Measurements from ENCODE around the gene STAB2.

DNA sequence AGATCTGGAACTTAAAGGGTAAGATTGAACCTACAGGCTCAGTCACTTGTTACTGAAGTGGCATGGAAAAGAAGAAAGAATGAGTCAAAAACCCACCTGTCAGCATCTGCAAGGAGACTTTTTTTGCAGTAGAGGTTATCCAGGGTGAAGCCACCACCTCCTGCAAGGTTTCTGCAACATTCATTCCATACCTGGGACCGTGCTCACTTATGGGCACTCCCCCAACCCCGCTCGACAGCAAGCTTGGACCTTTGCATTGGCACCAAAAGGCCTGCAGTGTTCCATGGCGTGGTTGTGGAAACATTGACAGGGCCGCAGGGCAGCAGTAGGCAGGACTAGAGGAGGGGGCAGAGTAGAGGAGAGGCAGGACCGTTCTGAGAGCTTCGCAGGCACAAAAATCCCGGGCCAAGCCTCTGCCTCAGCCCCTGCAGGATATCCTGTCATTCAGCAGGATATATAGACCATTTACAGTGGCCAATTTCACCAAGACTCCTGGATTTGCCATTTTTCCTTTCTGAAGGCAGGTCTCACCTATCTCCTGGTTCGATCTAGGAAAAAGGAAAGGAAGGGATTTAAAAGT, at the start of gene STAB2:
- TF ChIP-seq EZH2 (IDR thresholded peaks at IDR 0.05) (no peak), POLR2AphosphoS5 (IDR thresholded peaks at IDR 0.05; ENCODE audit: borderline replicate concordance, low read depth, low read length) (no peak)
